HepG2 (cell line): Measurements from ENCODE around the gene PCNT. TPM values are rescaled to one million over a fixed set of nuclear protein-coding genes. Genes with fewer than 3 reads are reported as not detected.

Experiments
- ATAC-seq: fragments of 200-7000 bp; cut with Tn5 transposase; 3 replicates; pipeline ENCODE4 v1.9.1; 2020; ENCODE audit warnings: mild to moderate bottlenecking, moderate library complexity
- BruUV-seq: library from RNA; stranded (reverse); fragments of 400-500 nt; replicated peaks from 2 replicates; lab custom pipeline; 2021; lab: Mats Ljungman, UMichigan
- CTCF ChIA-PET: fragments of 300-600 bp; formaldehyde crosslinking; extraction: SDS; loops from one replicate; lab custom pipeline; 2021; ENCODE audit warnings: low total read pairs, inconsistent platforms, low intra/inter-chr PET ratio; lab: Yijun Ruan, JAX
- POLR2A ChIA-PET: fragments of 350-600 bp; sonication (Branson Sonifier 250); formaldehyde crosslinking; loops from one replicate; lab custom pipeline; 2020; ENCODE audit warnings: antibody characterized with exemption, inconsistent platforms; lab: Yijun Ruan, JAX
- DNase-seq: peaks from one replicate; pipeline ENCODE4 v3.0.0-alpha.2; 2015; ENCODE audit warnings: low spot score
- FAIRE-seq: peaks from 3 replicates; lab custom pipeline; 2011; peaks lifted over from hg19 to GRCh38; lab: Jason Lieb, UNC
- H2AFZ ChIP-seq: one replicate; pipeline ENCODE4 v1.6.1; 2011; ENCODE audit warnings: low read length, inconsistent platforms
- H3K27ac ChIP-seq: fragments of 300-600 bp; 3 replicates; pipeline ENCODE4 v1.8.0; 2011; ENCODE audit warnings: mixed run types, mild to moderate bottlenecking, mixed read lengths, low read length, inconsistent platforms; ENCODE audit not compliant: insufficient read depth; ENCODE audit errors: extremely low read length
- H3K27me3 ChIP-seq, 2 experiments: fragments of 200-600 bp in 1 of 2; 2 replicates in 1 of 2; 3 replicates in 1 of 2; pipeline versions ENCODE4 v1.6.0 to v1.8.0; 2011; ENCODE audit warnings: low read length in 2 of 2, mild to moderate bottlenecking in 2 of 2, moderate library complexity in 2 of 2, inconsistent platforms in 1 of 2; ENCODE audit not compliant: insufficient read depth in 2 of 2, control insufficient read depth in 1 of 2
- H3K36me3 ChIP-seq, 2 experiments: fragments of 200-600 bp in 1 of 2; replicated peaks in 1 of 2; 2 replicates in 1 of 2; 3 replicates in 1 of 2; pipeline versions ENCODE4 v1.5.1 to v1.8.0; 2011; ENCODE audit warnings: low read length in 2 of 2, inconsistent platforms in 1 of 2; ENCODE audit not compliant: insufficient read depth in 2 of 2, control insufficient read depth in 1 of 2
- H3K4me1 ChIP-seq: 2 replicates; pipeline ENCODE4 v1.5.1; 2012; ENCODE audit warnings: low read length, inconsistent platforms; ENCODE audit not compliant: insufficient read depth
- H3K4me2 ChIP-seq: 2 replicates; pipeline ENCODE4 v1.6.0; 2011; ENCODE audit warnings: low read depth, low read length, inconsistent platforms
- H3K4me3 ChIP-seq, 3 experiments: fragments of 200-600 bp in 1 of 3; sonication (generic), shearing (Covaris generic) in 1 of 3; replicated peaks in 1 of 3; 2 replicates each; pipeline ENCODE4 v1.5.1; 2011 to 2016; ENCODE audit warnings: low read length in 3 of 3, inconsistent platforms in 2 of 3, low read depth in 2 of 3, mild to moderate bottlenecking in 2 of 3, control low read depth in 1 of 3, mixed read lengths in 1 of 3; ENCODE audit not compliant: insufficient read depth in 1 of 3
- H3K79me2 ChIP-seq: one replicate; pipeline ENCODE4 v1.6.1; 2011; ENCODE audit warnings: low read length, inconsistent platforms; ENCODE audit not compliant: insufficient read depth
- H3K9ac ChIP-seq: 2 replicates; pipeline ENCODE4 v1.6.0; 2011; ENCODE audit warnings: mild to moderate bottlenecking, low read depth, low read length, inconsistent platforms; ENCODE audit not compliant: insufficient read depth
- H3K9me3 ChIP-seq: 2 replicates; pipeline ENCODE4 v1.5.1; 2012; ENCODE audit warnings: mild to moderate bottlenecking, low read length
- H4K20me1 ChIP-seq: 2 replicates; pipeline ENCODE4 v1.6.0; 2011; ENCODE audit warnings: inconsistent platforms, mild to moderate bottlenecking, low read length, moderate library complexity; ENCODE audit not compliant: insufficient read depth
- ATM ChIP-seq: fragments of 450-650 bp; IDR thresholded peaks from 2 replicates; pipeline ENCODE4 v1.7.1; 2017; ENCODE audit warnings: mild to moderate bottlenecking, borderline replicate concordance
- CREM ChIP-seq, 2 experiments: sonication (generic) in 1 of 2; formaldehyde crosslinking in 1 of 2; IDR thresholded peaks; 2 replicates each; pipeline versions ENCODE4 v1.4.0 to v1.6.1; 2016 to 2020; ENCODE audit warnings: antibody characterized with exemption in 1 of 2, mild to moderate bottlenecking in 1 of 2, missing genetic modification reagents in 1 of 2
- DZIP1 ChIP-seq: sonication (generic); formaldehyde crosslinking; IDR thresholded peaks from 2 replicates; pipeline ENCODE4 v1.5.0; 2020; ENCODE audit warnings: mild to moderate bottlenecking, missing genetic modification reagents
- FOSL2 ChIP-seq: sonication (generic); formaldehyde crosslinking; IDR thresholded peaks from 2 replicates; pipeline ENCODE4 v1.4.0; 2020; ENCODE audit warnings: missing genetic modification reagents
- HIC2 ChIP-seq: sonication (generic); formaldehyde crosslinking; IDR thresholded peaks from 2 replicates; pipeline ENCODE4 v1.9.0; 2022; ENCODE audit warnings: low read depth, missing genetic modification reagents
- HOXD1 ChIP-seq: sonication (generic); formaldehyde crosslinking; IDR thresholded peaks from 2 replicates; pipeline ENCODE4 v1.5.0; 2020; ENCODE audit warnings: missing genetic modification reagents
- TCF7L2 ChIP-seq: IDR thresholded peaks from 2 replicates; pipeline ENCODE4 v1.6.1; 2011; ENCODE audit warnings: mild to moderate bottlenecking, low read depth, low read length, moderate library complexity
- TIGD3 ChIP-seq: sonication (generic); formaldehyde crosslinking; IDR thresholded peaks from 2 replicates; pipeline ENCODE4 v1.5.1; 2020; ENCODE audit warnings: mild to moderate bottlenecking, missing genetic modification reagents, borderline replicate concordance
- ZBTB20 ChIP-seq: sonication (generic); formaldehyde crosslinking; IDR thresholded peaks from 2 replicates; pipeline ENCODE4 v1.8.1; 2023; ENCODE audit warnings: missing genetic modification reagents, low read depth, mild to moderate bottlenecking, borderline replicate concordance
- ZMYM4 ChIP-seq: sonication (generic); formaldehyde crosslinking; IDR thresholded peaks from 2 replicates; pipeline ENCODE4 v1.8.1; 2023; ENCODE audit warnings: mild to moderate bottlenecking, missing genetic modification reagents
- ZNF121 ChIP-seq: sonication (generic); formaldehyde crosslinking; IDR thresholded peaks from 2 replicates; pipeline ENCODE4 v1.5.0; 2020; ENCODE audit warnings: mild to moderate bottlenecking, missing genetic modification reagents
- ZNF260 ChIP-seq: sonication (generic); formaldehyde crosslinking; IDR thresholded peaks from 2 replicates; pipeline ENCODE4 v1.4.0; 2020; ENCODE audit warnings: missing genetic modification reagents, low read depth, mild to moderate bottlenecking, borderline replicate concordance
- ZNF296 ChIP-seq: sonication (generic); formaldehyde crosslinking; conservative IDR thresholded peaks from 2 replicates; pipeline ENCODE4 v1.5.0; 2020; ENCODE audit warnings: mild to moderate bottlenecking, missing genetic modification reagents
- ZNF652 ChIP-seq: IDR thresholded peaks from 2 replicates; pipeline ENCODE4 v1.6.1; 2016; ENCODE audit warnings: low read depth, borderline replicate concordance
- ZNF839 ChIP-seq: sonication (generic); formaldehyde crosslinking; IDR thresholded peaks from 2 replicates; pipeline ENCODE4 v1.4.0; 2020; ENCODE audit warnings: missing genetic modification reagents, mild to moderate bottlenecking, borderline replicate concordance
- WGBS: methylation state at CpG from one replicate; pipeline ENCODE4 v1.1.6; 2017; ENCODE audit warnings: low lambda C conversion rate; 5-methylcytosine and 5-hydroxymethylcytosine counted together
- in situ Hi-C: cut with HindIII; loops from 2 replicates; pipeline ENCODE4 v1.10.0; 2017; ENCODE audit warnings: low pct_unique_long_range_greater_than_20kb; ENCODE audit not compliant: extremely low pct_ligation_motif_present
- intact Hi-C: fragments of 100-400 bp; cut with micrococcal nuclease; formaldehyde crosslinking; loops from one replicate; pipeline ENCODE4 v1.10.0; 2022; ENCODE audit not compliant: unreplicated experiment
- polyA plus RNA-seq, 8 experiments: library from polyadenylated mRNA; depleted of rRNA in 3 of 8; stranded (reverse) in 7 of 8; unstranded in 1 of 8; fragments of >200 nt; fragmentation: Illumina TruSeq in 4 of 8; extraction: Trizol in 4 of 8; gene quantifications; 2 replicates each; pipeline versions ENCODE4 v1.2.1 to v1.2.3, GENCODE V29; 2011 to 2016; ENCODE audit warnings: low read depth in 4 of 8, missing spikeins in 1 of 8, mixed read lengths in 1 of 8; ENCODE audit not compliant: insufficient read depth in 1 of 8
- total RNA-seq, 5 experiments: library from RNA; depleted of rRNA; stranded (reverse); fragments of >200 nt; fragmentation: Illumina TruSeq; extraction: Trizol; gene quantifications; 2 replicates each; pipeline ENCODE4 v1.2.3, GENCODE V29; 2016; ENCODE audit warnings: low read depth in 1 of 5
- TF ChIP-seq, protein P1 (sequence below): sonication (generic); formaldehyde crosslinking; conservative IDR thresholded peaks from 2 replicates; pipeline ENCODE4 v1.4.0; 2020; ENCODE audit warnings: missing genetic modification reagents

Gene PCNT
- total and polyA plus RNA-seq, 2 of the 13 experiments (the other 11 are each of a cell fraction or from before 2014, with no cell fraction given) = 5.6 to 12.4 TPM

- Histone ChIP-seq H2AFZ (no peak overlapping the region), H4K20me1 (no peaks in the 10 kb centered on the region), H3K9me3 (no peaks in the 10 kb centered on the region), H3K27me3 (no peaks in the 10 kb centered on the region), H3K4me2 (no peak overlapping the region), H3K36me3 (peaks cover 6 to 38% of the 10 kb centered on the region in 2 experiments), H3K79me2 (peaks cover 7% of the 10 kb centered on the region), H3K4me1 (no peaks in the 10 kb centered on the region), H3K27ac (no peak overlapping the region), H3K4me3 (no peak overlapping the region), H3K9ac (no peak overlapping the region)
- no peak for DNase-seq
- ChIA-PET POLR2A (no interaction called here), CTCF (no interaction called here)
- in situ Hi-C loops (no loop called here), intact Hi-C loops (no loop called here)
- BruUV-seq = no TSS peak
- no peak for ATAC-seq
- WGBS = 98% methylated on average over 6 of the region's 8 CpGs
- FAIRE-seq = no peak
- no peak for TF ChIP-seq DZIP1 (CRISPR knock-in tag)
- no peak for TF ChIP-seq HIC2 (CRISPR knock-in tag)
- no peak for TF ChIP-seq TCF7L2
- no peak for TF ChIP-seq FOSL2 (CRISPR knock-in tag)
- TF ChIP-seq ZNF296 (CRISPR knock-in tag) = no peak
- no peak for TF ChIP-seq TIGD3 (CRISPR knock-in tag)
- no peak for TF ChIP-seq ATM
- no peak for TF ChIP-seq CREM (IDR thresholded peaks at IDR 0.05)
- no peak for TF ChIP-seq CREM (CRISPR knock-in tag; IDR thresholded peaks at IDR 0.05)
- TF ChIP-seq ZMYM4 (CRISPR knock-in tag) = no peak
- no peak for TF ChIP-seq ZNF260
- no peak for TF ChIP-seq ZNF652
- no peak for TF ChIP-seq HOXD1 (CRISPR knock-in tag)
- TF ChIP-seq ZNF839 (CRISPR knock-in tag) = no peak
- TF ChIP-seq ZBTB20 (CRISPR knock-in tag) = no peak
- no peak for TF ChIP-seq ZNF121 (CRISPR knock-in tag)
- TF ChIP-seq, protein P1, sequence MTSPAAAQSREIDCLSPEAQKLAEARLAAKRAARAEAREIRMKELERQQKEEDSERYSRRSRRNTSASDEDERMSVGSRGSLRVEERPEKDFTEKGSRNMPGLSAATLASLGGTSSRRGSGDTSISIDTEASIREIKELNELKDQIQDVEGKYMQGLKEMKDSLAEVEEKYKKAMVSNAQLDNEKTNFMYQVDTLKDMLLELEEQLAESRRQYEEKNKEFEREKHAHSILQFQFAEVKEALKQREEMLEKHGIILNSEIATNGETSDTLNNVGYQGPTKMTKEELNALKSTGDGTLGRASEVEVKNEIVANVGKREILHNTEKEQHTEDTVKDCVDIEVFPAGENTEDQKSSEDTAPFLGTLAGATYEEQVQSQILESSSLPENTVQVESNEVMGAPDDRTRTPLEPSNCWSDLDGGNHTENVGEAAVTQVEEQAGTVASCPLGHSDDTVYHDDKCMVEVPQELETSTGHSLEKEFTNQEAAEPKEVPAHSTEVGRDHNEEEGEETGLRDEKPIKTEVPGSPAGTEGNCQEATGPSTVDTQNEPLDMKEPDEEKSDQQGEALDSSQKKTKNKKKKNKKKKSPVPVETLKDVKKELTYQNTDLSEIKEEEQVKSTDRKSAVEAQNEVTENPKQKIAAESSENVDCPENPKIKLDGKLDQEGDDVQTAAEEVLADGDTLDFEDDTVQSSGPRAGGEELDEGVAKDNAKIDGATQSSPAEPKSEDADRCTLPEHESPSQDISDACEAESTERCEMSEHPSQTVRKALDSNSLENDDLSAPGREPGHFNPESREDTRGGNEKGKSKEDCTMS (CRISPR knock-in tag) = no peak
These were observed 17.0 kb downstream of the PCNT start for GRCh38 chr21:46340998-46341397.
